Measurements from ENCODE around the gene TRIM60.
"Not testable (repeated sequence)": the region's sequence is repeated elsewhere in the genome, so short reads cannot be mapped to it uniquely, and the experiment has no call there.

The TRIM60 gene

GRCh38 chr4:165048170-165048569, 16.4 kb downstream of the TRIM60 start:
- no peak overlapping the region for H3K27ac ChIP-seq
- 0 out of 22 replicates have a peak, but pooled peaks cover 0 to 5% (median 0%) of the 10 kb centered on the region in 11 experiments for H3K9me3 ChIP-seq (replicated peaks in 1 of 11)
- H3K27me3 ChIP-seq: no peaks in the 10 kb centered on the region
- H3K4me1 ChIP-seq: no peaks in the 10 kb centered on the region
- H3K36me3 ChIP-seq: no peaks in the 10 kb centered on the region
- no peaks in the 10 kb centered on the region for H4K20me1 ChIP-seq
- H3K4me2 ChIP-seq: no peak overlapping the region
- no peak overlapping the region for H3K9ac ChIP-seq
- no peak overlapping the region for H3K4me3 ChIP-seq
- TF ChIP-seq Cebpa-rat (IDR thresholded peaks at IDR 0.05): no peak

- Histone ChIP-seq H3K9ac (no peak overlapping the region), H3K9me3 (replicated peaks in 1 of 11) (no peaks in the 10 kb centered on the region), H3K27ac (no peak overlapping the region), H3K4me3 (no peak overlapping the region), H3K4me1 (no peaks in the 10 kb centered on the region), H3K27me3 (no peaks in the 10 kb centered on the region), H4K20me1 (no peaks in the 10 kb centered on the region), H3K4me2 (no peak overlapping the region), H3K36me3 (no peaks in the 10 kb centered on the region)
- TF ChIP-seq Cebpa-rat (IDR thresholded peaks at IDR 0.05): no peak
Measured at GRCh38 chr4:165052627-165053026, 20.8 kb downstream of the TRIM60 start.

DNA sequence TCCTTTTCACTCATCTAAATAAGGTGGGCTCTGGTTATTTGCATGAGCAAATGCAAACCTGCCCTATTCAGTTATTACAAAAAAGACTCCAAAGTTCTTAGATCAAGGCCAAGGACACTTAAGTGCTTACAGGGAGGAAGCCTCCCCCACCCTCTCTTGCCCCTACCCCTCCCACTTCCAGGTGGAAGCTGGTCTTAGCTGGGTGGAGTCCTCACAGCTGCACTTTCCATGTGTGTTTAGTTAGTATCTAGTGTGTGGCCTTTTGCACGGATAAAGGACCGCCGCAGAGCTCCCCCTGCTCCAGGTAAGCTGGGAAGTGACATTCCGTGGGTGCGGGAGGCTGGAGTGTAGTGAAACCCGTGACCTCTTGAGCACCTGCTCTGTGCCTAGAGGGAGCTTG, 21.8 kb downstream of the TRIM60 start, which contains the start of gene TRIM75:
Gene TRIM75, plus strand, starts transcription at position 222 of the 400 bp plus-strand sequence. CDS start 5,282 bp downstream, outside the sequence.
- no peaks in the 10 kb centered on the region for H3K4me1 ChIP-seq
- H4K20me1 ChIP-seq: no peaks in the 10 kb centered on the region
- no peaks in the 10 kb centered on the region for H3K9me3 ChIP-seq (replicated peaks in 1 of 11)
- no peaks in the 10 kb centered on the region for H3K36me3 ChIP-seq
- no peaks in the 10 kb centered on the region for H3K27me3 ChIP-seq
- TF ChIP-seq Cebpa-rat (IDR thresholded peaks at IDR 0.05): no peak
- H3K4me3 ChIP-seq: no peak within 1 kb of the TSS
- H3K9ac ChIP-seq: no peak within 1 kb of the TSS
- H3K4me2 ChIP-seq: no peak within 1 kb of the TSS
- H3K27ac ChIP-seq: no peak within 1 kb of the TSS

DNA sequence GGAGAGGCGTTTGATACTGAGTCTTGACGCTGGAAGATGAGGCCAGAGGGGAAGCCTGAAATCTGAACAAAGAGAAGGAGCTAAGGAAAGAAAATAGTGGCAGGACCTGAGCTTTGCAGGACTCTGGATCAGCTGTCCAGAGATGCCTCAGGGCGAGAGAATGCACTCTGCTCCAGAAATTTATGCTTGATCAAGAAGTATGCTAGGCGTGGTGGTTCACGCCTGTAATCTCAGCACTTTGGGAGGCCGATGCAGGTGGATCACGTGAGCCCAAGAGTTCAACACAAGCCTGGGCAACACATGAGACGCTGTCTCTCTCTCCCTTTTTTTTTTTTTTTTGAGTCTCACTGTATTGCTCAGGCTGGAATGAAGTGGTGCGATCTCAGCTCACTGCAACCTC, 23.8 kb downstream of the TRIM60 start:
- Histone ChIP-seq H4K20me1 (no peaks in the 10 kb centered on the region), H3K4me2 (no peak overlapping the region), H3K27ac (no peak overlapping the region), H3K36me3 (no peaks in the 10 kb centered on the region), H3K4me3 (no peak overlapping the region), H3K4me1 (no peaks in the 10 kb centered on the region), H3K9me3 (replicated peaks in 1 of 11) (no peaks in the 10 kb centered on the region), H3K27me3 (no peaks in the 10 kb centered on the region), H3K9ac (no peak overlapping the region)
- no peak for TF ChIP-seq Cebpa-rat (IDR thresholded peaks at IDR 0.05)

GRCh38 chr4:165058666-165059065, 26.9 kb downstream of the TRIM60 start:
- Histone ChIP-seq H4K20me1 (no peaks in the 10 kb centered on the region), H3K9me3 (replicated peaks in 1 of 11) (no peaks in the 10 kb centered on the region), H3K4me2 (no peak overlapping the region), H3K4me1 (no peaks in the 10 kb centered on the region), H3K36me3 (no peaks in the 10 kb centered on the region), H3K27me3 (no peaks in the 10 kb centered on the region), H3K9ac (no peak overlapping the region), H3K27ac (no peak overlapping the region), H3K4me3 (no peak overlapping the region)
- no peak for TF ChIP-seq Cebpa-rat (IDR thresholded peaks at IDR 0.05)

GRCh38 chr4:165059386-165059785, 27.6 kb downstream of the TRIM60 start:
- H3K27ac ChIP-seq: no peak overlapping the region
- H3K4me2 ChIP-seq: no peak overlapping the region
- H3K4me3 ChIP-seq: no peak overlapping the region
- H3K9me3 ChIP-seq (replicated peaks in 1 of 11): no peaks in the 10 kb centered on the region
- no peaks in the 10 kb centered on the region for H3K27me3 ChIP-seq
- no peak for TF ChIP-seq Cebpa-rat (IDR thresholded peaks at IDR 0.05)
- no peaks in the 10 kb centered on the region for H3K4me1 ChIP-seq
- H3K9ac ChIP-seq: no peak overlapping the region
- no peaks in the 10 kb centered on the region for H4K20me1 ChIP-seq
- H3K36me3 ChIP-seq: no peaks in the 10 kb centered on the region

DNA sequence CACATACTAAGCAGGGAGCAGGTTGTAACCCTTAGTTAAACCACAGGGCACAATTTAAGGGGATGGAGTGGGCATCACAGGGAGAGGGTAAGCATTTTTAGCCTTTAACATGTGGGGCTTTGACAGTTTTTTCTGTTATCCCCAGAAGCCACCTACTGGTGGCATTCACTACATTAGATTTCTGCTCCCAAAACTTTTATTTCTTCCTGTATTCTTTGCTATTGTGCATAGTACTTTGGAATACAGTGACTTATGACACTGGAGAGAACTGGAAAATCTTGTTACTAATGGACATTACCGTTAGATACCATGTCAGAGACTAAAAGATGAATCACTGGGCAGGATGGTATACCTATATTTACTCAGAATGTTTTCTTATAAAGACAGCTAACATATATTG, 29.1 kb downstream of the TRIM60 start:
- H4K20me1 ChIP-seq: no peaks in the 10 kb centered on the region
- no peak for TF ChIP-seq Cebpa-rat (IDR thresholded peaks at IDR 0.05)
- 0 out of 22 replicates have a peak, but pooled peaks cover 0 to 4% (median 0%) of the 10 kb centered on the region in 11 experiments for H3K36me3 ChIP-seq
- no peak overlapping the region for H3K9ac ChIP-seq
- H3K4me3 ChIP-seq: no peak overlapping the region
- no peaks in the 10 kb centered on the region for H3K4me1 ChIP-seq
- no peaks in the 10 kb centered on the region for H3K27me3 ChIP-seq
- H3K27ac ChIP-seq: no peak overlapping the region
- no peak overlapping the region for H3K4me2 ChIP-seq
- no peaks in the 10 kb centered on the region for H3K9me3 ChIP-seq (replicated peaks in 1 of 11)

DNA sequence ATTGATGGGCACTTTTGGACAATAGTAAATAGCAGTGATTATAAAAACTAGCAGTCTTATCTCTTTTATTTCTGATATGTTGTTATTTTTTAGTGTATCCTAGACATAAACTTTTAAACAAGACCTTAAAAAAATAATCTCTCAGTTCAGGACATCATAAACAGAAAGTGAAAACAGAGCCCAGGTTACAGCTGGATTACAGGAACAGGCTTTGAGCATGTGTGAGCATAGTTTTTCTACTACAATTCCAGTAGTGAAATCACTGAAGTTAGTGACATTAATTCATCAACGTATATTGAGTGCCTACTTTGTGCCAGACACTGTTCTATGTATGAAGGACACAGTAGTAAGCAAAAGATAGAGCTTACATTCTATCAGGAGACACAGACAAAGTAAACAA, 38.8 kb downstream of the TRIM60 start:
- Histone ChIP-seq H3K27me3 (no peaks in the 10 kb centered on the region), H3K4me3 (no peak overlapping the region), H3K36me3 (peaks cover 3 to 12% (median 8%) of the 10 kb centered on the region in 11 experiments; a peak in 19 of 22 replicates), H3K9me3 (replicated peaks in 1 of 11) (no peaks in the 10 kb centered on the region), H4K20me1 (no peaks in the 10 kb centered on the region), H3K4me2 (no peak overlapping the region), H3K9ac (no peak overlapping the region), H3K4me1 (no peaks in the 10 kb centered on the region), H3K27ac (no peak overlapping the region)
- no peak for TF ChIP-seq Cebpa-rat (IDR thresholded peaks at IDR 0.05)

DNA sequence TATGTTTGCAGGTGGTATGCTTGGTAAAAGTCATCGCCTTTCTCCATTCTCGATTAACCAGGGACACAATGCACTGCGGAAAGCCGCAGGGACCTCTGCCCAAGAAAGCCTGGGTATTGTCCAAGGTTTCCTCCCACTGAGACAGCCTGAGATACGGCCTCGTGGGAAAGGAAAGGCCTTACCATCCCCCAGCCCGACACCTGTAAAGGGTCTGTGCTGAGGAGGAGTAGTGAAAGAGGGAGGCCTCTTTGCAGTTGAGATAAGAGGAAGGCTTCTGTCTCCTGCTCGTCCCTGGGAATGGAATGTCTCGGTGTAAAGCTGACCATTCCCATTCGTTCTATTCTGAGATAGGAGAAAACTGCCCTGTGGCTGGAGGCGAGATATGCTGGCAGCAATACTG, 41.5 kb downstream of the TRIM60 start:
- peaks cover 27 to 40% (median 34%) of the 10 kb centered on the region in 11 experiments for H3K36me3 ChIP-seq
- not testable (repeated sequence) for H3K4me2 ChIP-seq; H3K9me3 ChIP-seq (replicated peaks in 1 of 11); H4K20me1 ChIP-seq; H3K9ac ChIP-seq; H3K27me3 ChIP-seq; H3K27ac ChIP-seq; H3K4me1 ChIP-seq; H3K4me3 ChIP-seq

DNA sequence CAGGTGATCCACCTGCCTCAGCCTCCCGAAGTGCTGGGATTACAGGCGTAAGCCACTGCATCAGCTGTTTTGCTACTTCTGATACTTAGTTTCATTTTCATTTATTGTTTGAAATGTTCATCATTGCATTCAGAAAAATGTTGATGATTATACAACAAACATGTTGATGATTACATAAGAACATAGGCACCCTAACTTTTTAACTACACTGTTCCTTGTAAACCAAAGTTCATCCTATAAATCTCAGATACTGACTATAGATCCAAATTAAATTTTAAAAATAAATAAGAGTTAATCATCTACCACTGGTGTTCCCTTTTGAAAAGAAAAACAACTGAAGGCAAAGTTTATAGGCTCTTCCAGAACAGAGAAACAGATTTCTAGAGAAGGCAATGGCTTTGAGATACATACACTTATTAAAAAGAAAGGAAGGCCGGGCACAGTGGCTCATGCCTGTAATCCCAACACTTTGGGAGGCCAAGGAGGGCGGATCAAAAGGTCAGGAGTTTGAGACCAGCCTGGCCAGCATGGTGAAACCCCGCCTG, 45.3 kb downstream of the TRIM60 start:
- Histone ChIP-seq H3K9ac (no peak overlapping the region), H3K27me3 (no peaks in the 10 kb centered on the region), H3K9me3 (replicated peaks in 1 of 11) (no peaks in the 10 kb centered on the region), H3K4me1 (0 out of 20 replicates have a peak, but pooled peaks cover 0 to 5% (median 0%) of the 10 kb centered on the region in 10 experiments), H3K4me3 (no peak overlapping the region), H4K20me1 (no peaks in the 10 kb centered on the region), H3K36me3 (peaks cover 41 to 70% (median 57%) of the 10 kb centered on the region in 11 experiments), H3K27ac (no peak overlapping the region), H3K4me2 (no peak overlapping the region)
- TF ChIP-seq Cebpa-rat (IDR thresholded peaks at IDR 0.05): no peak
